HEK293 (cell line): ENCODE data around the gene MALL.

Experiments used
- CTCF ChIA-PET: fragments of 350-600 bp; formaldehyde crosslinking; extraction: SDS; loops from one replicate; lab custom pipeline; 2021; ENCODE audit warnings: antibody characterized with exemption; lab: Yijun Ruan, JAX
- POLR2A ChIA-PET: fragments of 300-600 bp; formaldehyde crosslinking; extraction: SDS; loops from one replicate; lab custom pipeline; 2020; ENCODE audit warnings: antibody characterized with exemption, inconsistent platforms; lab: Yijun Ruan, JAX
- H3K27ac ChIP-seq: fragments of 200-500 bp; sonication (Bioruptor generic); 2 replicates; pipeline ENCODE4 v1.5.1; 2014; ENCODE audit warnings: low read depth, low read length, control low read depth, inconsistent platforms; ENCODE audit errors: extremely low read depth
- H3K36me3 ChIP-seq, 2 experiments: fragments of 200-500 bp in 1 of 2; sonication (Bioruptor generic) in 1 of 2; 1 replicate in 1 of 2; 2 replicates in 1 of 2; pipeline ENCODE4 v1.5.1; 2014 to 2017; ENCODE audit warnings: inconsistent platforms in 2 of 2, low read length in 2 of 2; ENCODE audit not compliant: control insufficient read depth in 2 of 2, insufficient read depth in 1 of 2
- H3K4me1 ChIP-seq: fragments of 200-500 bp; sonication (Bioruptor generic); 2 replicates; pipeline ENCODE4 v1.5.1; 2014; ENCODE audit warnings: mild to moderate bottlenecking, low read length, inconsistent platforms; ENCODE audit not compliant: control insufficient read depth, insufficient read depth
- H3K4me3 ChIP-seq: 2 replicates; pipeline ENCODE4 v1.5.1; 2011; ENCODE audit warnings: low read depth, mild to moderate bottlenecking, control low read depth, low read length, moderate library complexity
- H3K9me3 ChIP-seq: fragments of 200-500 bp; sonication (Bioruptor generic); 2 replicates; pipeline ENCODE4 v1.5.1; 2014; ENCODE audit warnings: low read depth, low read length, inconsistent platforms; ENCODE audit not compliant: control insufficient read depth, insufficient read depth
- EGR2 ChIP-seq: fragments of 450-650 bp; formaldehyde crosslinking; IDR thresholded peaks from 2 replicates; pipeline ENCODE4 v1.5.1; 2016; ENCODE audit warnings: low read depth, missing biosample characterization, missing genetic modification characterization
- GLI4 ChIP-seq: fragments of 450-650 bp; formaldehyde crosslinking; IDR thresholded peaks from 2 replicates; pipeline ENCODE4 v1.5.1; 2016; ENCODE audit warnings: missing biosample characterization, missing genetic modification characterization
- MZF1 ChIP-seq: fragments of 450-650 bp; formaldehyde crosslinking; IDR thresholded peaks from 2 replicates; pipeline ENCODE4 v1.5.1; 2017; ENCODE audit warnings: missing biosample characterization, missing genetic modification characterization, borderline replicate concordance
- REST ChIP-seq: fragments of 450-650 bp; formaldehyde crosslinking; IDR thresholded peaks from 2 replicates; pipeline ENCODE4 v1.5.1; 2016; ENCODE audit warnings: missing biosample characterization, missing genetic modification characterization
- ZBTB21 ChIP-seq: fragments of 450-650 bp; formaldehyde crosslinking; IDR thresholded peaks from 2 replicates; pipeline ENCODE4 v1.5.1; 2017; ENCODE audit warnings: missing biosample characterization, missing genetic modification characterization
- ZFHX2 ChIP-seq: fragments of 450-650 bp; formaldehyde crosslinking; conservative IDR thresholded peaks from 2 replicates; pipeline ENCODE4 v1.5.1; 2016; ENCODE audit warnings: missing biosample characterization, missing genetic modification characterization
- ZFP41 ChIP-seq: fragments of 450-650 bp; formaldehyde crosslinking; IDR thresholded peaks from 2 replicates; pipeline ENCODE4 v1.5.1; 2016; ENCODE audit warnings: missing biosample characterization, missing genetic modification characterization, borderline replicate concordance
- ZNF121 ChIP-seq: fragments of 450-650 bp; formaldehyde crosslinking; IDR thresholded peaks from 2 replicates; pipeline ENCODE4 v1.5.1; 2016; ENCODE audit warnings: missing biosample characterization, missing genetic modification characterization
- ZNF132 ChIP-seq: fragments of 450-650 bp; formaldehyde crosslinking; IDR thresholded peaks from 2 replicates; pipeline ENCODE4 v1.5.1; 2017; ENCODE audit warnings: missing biosample characterization, missing genetic modification characterization, borderline replicate concordance
- ZNF140 ChIP-seq: fragments of 450-650 bp; formaldehyde crosslinking; IDR thresholded peaks from 2 replicates; pipeline ENCODE4 v1.5.1; 2016; ENCODE audit warnings: missing biosample characterization, missing genetic modification characterization
- ZNF2 ChIP-seq: fragments of 450-650 bp; formaldehyde crosslinking; IDR thresholded peaks from 2 replicates; pipeline ENCODE4 v1.5.1; 2016; ENCODE audit warnings: missing biosample characterization, missing genetic modification characterization
- ZNF214 ChIP-seq: fragments of 450-650 bp; formaldehyde crosslinking; IDR thresholded peaks from 2 replicates; pipeline ENCODE4 v1.5.1; 2017; ENCODE audit warnings: missing biosample characterization, mild to moderate bottlenecking, missing genetic modification characterization, borderline replicate concordance
- ZNF248 ChIP-seq: fragments of 450-650 bp; formaldehyde crosslinking; IDR thresholded peaks from 2 replicates; pipeline ENCODE4 v1.5.1; 2017; ENCODE audit warnings: missing biosample characterization, missing genetic modification characterization
- ZNF302 ChIP-seq: fragments of 450-650 bp; formaldehyde crosslinking; IDR thresholded peaks from 2 replicates; pipeline ENCODE4 v1.5.1; 2016; ENCODE audit warnings: missing biosample characterization, missing genetic modification characterization, low read depth
- ZNF398 ChIP-seq: fragments of 450-650 bp; formaldehyde crosslinking; IDR thresholded peaks from 2 replicates; pipeline ENCODE4 v1.5.1; 2017; ENCODE audit warnings: missing biosample characterization, missing genetic modification characterization
- ZNF404 ChIP-seq: fragments of 450-650 bp; formaldehyde crosslinking; IDR thresholded peaks from 2 replicates; pipeline ENCODE4 v1.5.1; 2017; ENCODE audit warnings: missing biosample characterization, missing genetic modification characterization
- ZNF544 ChIP-seq: fragments of 450-650 bp; formaldehyde crosslinking; IDR thresholded peaks from 2 replicates; pipeline ENCODE4 v1.5.0; 2017; ENCODE audit warnings: missing biosample characterization, missing genetic modification characterization
- ZNF548 ChIP-seq: fragments of 450-650 bp; formaldehyde crosslinking; IDR thresholded peaks from 2 replicates; pipeline ENCODE4 v1.5.1; 2016; ENCODE audit warnings: missing biosample characterization, missing genetic modification characterization
- ZNF585B ChIP-seq: fragments of 450-650 bp; formaldehyde crosslinking; IDR thresholded peaks from 2 replicates; pipeline ENCODE4 v1.5.1; 2016; ENCODE audit warnings: missing biosample characterization, missing genetic modification characterization
- ZNF600 ChIP-seq: fragments of 450-650 bp; formaldehyde crosslinking; IDR thresholded peaks from 2 replicates; pipeline ENCODE4 v1.5.1; 2016; ENCODE audit warnings: missing biosample characterization, missing genetic modification characterization
- ZNF843 ChIP-seq: fragments of 450-650 bp; formaldehyde crosslinking; IDR thresholded peaks from 2 replicates; pipeline ENCODE4 v1.5.1; 2016; ENCODE audit warnings: missing biosample characterization, missing genetic modification characterization
- TF ChIP-seq, protein P1 (sequence below): fragments of 450-650 bp; formaldehyde crosslinking; IDR thresholded peaks from 2 replicates; pipeline ENCODE4 v1.5.1; 2016; ENCODE audit warnings: missing biosample characterization, missing genetic modification characterization
- TF ChIP-seq, protein P2 (sequence below): fragments of 450-650 bp; formaldehyde crosslinking; IDR thresholded peaks from 2 replicates; pipeline ENCODE4 v1.5.1; 2017; ENCODE audit warnings: missing biosample characterization, missing genetic modification characterization

Gene MALL

GRCh38 chr2:110152943-110153342, 37.3 kb upstream of the MALL start:
- no peaks in the 10 kb centered on the region for H3K9me3 ChIP-seq
- H3K4me3 ChIP-seq = no peak overlapping the region
- no peaks in the 10 kb centered on the region for H3K4me1 ChIP-seq
- CTCF ChIA-PET = no interaction called here
- no peak overlapping the region for H3K27ac ChIP-seq
- TF ChIP-seq, protein P1, sequence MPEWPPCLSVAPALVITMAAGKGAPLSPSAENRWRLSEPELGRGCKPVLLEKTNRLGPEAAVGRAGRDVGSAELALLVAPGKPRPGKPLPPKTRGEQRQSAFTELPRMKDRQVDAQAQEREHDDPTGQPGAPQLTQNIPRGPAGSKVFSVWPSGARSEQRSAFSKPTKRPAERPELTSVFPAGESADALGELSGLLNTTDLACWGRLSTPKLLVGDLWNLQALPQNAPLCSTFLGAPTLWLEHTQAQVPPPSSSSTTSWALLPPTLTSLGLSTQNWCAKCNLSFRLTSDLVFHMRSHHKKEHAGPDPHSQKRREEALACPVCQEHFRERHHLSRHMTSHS = no peak
- no peak for TF ChIP-seq ZNF398
- no peak for TF ChIP-seq ZNF404
- no peak for TF ChIP-seq ZNF121
- TF ChIP-seq ZNF132 (tag by site-specific recombination) = no peak
- TF ChIP-seq REST (tag by site-specific recombination) = no peak
- no peak for TF ChIP-seq MZF1 (tag by site-specific recombination)
- TF ChIP-seq ZNF600 (tag by site-specific recombination) = no peak
- no peak for TF ChIP-seq ZFP41
- no peak for TF ChIP-seq ZNF544 (tag by site-specific recombination)
- TF ChIP-seq ZNF585B = no peak
- POLR2A ChIA-PET = no interaction called here
- H3K36me3 ChIP-seq = no peaks in the 10 kb centered on the region

DNA sequence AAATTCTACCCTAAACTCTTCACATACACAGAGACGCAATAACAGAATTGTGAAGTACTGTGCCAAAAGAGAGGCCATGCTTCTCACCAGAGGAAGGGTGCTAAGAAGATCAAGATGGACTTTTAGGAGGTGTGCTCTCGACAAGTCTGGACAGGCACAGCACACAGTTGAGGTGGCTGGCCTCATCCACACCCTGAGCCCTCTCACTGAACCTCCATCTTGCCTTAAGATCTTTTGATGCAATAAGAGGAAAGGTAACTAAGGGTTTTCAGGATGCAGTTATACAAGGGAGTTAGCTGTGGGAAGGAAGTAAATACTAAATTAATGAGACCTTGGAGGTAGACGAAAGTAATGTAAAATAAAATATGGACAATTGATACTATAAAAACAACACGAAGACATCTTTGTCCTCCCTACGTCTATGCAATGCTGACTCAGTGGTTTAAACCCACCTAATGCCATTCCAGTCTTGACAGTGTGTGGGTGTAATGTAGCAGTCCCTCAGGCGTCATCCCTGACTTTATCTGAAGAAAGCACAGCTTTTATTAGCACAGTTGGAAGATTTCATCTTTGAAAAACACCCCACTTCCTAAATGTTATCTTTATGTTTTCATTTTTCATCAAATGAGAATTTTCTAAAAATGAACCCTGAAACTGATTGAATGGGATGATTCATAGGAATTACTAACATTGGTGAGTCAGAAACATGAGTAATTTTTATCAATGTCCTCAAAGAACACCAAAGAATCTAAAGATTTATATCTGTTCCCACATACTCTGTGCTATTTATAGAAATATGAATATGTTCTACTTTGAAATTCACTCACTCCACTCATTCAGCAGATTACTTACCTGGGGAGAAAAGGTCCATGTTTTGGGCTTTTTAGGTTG, 34.0 kb upstream of the MALL start:
- Histone ChIP-seq H3K4me1 (no peaks in the 10 kb centered on the region), H3K4me3 (no peak overlapping the region), H3K27ac (no peak overlapping the region), H3K9me3 (no peaks in the 10 kb centered on the region), H3K36me3 (no peaks in the 10 kb centered on the region)
- ChIA-PET CTCF (interaction anchor here (1.0 kb wide), 1 partner anchor 9 kb away, joined by 4 read pairs; no protein-coding TSS in a partner anchor), POLR2A (no interaction called here)
- no peak for TF ChIP-seq ZBTB21 (tag by site-specific recombination)
- TF ChIP-seq, protein P2, sequence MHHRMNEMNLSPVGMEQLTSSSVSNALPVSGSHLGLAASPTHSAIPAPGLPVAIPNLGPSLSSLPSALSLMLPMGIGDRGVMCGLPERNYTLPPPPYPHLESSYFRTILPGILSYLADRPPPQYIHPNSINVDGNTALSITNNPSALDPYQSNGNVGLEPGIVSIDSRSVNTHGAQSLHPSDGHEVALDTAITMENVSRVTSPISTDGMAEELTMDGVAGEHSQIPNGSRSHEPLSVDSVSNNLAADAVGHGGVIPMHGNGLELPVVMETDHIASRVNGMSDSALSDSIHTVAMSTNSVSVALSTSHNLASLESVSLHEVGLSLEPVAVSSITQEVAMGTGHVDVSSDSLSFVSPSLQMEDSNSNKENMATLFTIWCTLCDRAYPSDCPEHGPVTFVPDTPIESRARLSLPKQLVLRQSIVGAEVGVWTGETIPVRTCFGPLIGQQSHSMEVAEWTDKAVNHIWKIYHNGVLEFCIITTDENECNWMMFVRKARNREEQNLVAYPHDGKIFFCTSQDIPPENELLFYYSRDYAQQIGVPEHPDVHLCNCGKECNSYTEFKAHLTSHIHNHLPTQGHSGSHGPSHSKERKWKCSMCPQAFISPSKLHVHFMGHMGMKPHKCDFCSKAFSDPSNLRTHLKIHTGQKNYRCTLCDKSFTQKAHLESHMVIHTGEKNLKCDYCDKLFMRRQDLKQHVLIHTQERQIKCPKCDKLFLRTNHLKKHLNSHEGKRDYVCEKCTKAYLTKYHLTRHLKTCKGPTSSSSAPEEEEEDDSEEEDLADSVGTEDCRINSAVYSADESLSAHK (tag by site-specific recombination) = no peak
- no peak for TF ChIP-seq ZNF843
- no peak for TF ChIP-seq ZNF302 (tag by site-specific recombination)
- TF ChIP-seq REST (tag by site-specific recombination) = no peak
- TF ChIP-seq EGR2 = peak; percentile 38; the same call in 1 of the 2 replicates
- no peak for TF ChIP-seq ZNF548
- TF ChIP-seq GLI4 (tag by site-specific recombination) = no peak
- TF ChIP-seq ZNF248 (tag by site-specific recombination) = no peak
- peak; percentile 63 for TF ChIP-seq ZFHX2 (tag by site-specific recombination)
- TF ChIP-seq ZNF2 (tag by site-specific recombination) = no peak
- peak; percentile 57; the same call in 1 of the 2 replicates for TF ChIP-seq ZNF214 (tag by site-specific recombination)
- no peak for TF ChIP-seq ZNF140 (tag by site-specific recombination)
